NCI-H1694 treated with DMSO at 0.1 percent for 48 hours (cell line): ENCODE results near the gene SCIMP.
"Not testable (repeated sequence)": the region's sequence is repeated elsewhere in the genome, so short reads cannot be mapped to it uniquely, and the experiment has no call there.

Experiments
- DNase-seq: peaks from one replicate; lab custom pipeline; 2025; lab: John Stamatoyannopoulos, UW

Gene SCIMP

DNA sequence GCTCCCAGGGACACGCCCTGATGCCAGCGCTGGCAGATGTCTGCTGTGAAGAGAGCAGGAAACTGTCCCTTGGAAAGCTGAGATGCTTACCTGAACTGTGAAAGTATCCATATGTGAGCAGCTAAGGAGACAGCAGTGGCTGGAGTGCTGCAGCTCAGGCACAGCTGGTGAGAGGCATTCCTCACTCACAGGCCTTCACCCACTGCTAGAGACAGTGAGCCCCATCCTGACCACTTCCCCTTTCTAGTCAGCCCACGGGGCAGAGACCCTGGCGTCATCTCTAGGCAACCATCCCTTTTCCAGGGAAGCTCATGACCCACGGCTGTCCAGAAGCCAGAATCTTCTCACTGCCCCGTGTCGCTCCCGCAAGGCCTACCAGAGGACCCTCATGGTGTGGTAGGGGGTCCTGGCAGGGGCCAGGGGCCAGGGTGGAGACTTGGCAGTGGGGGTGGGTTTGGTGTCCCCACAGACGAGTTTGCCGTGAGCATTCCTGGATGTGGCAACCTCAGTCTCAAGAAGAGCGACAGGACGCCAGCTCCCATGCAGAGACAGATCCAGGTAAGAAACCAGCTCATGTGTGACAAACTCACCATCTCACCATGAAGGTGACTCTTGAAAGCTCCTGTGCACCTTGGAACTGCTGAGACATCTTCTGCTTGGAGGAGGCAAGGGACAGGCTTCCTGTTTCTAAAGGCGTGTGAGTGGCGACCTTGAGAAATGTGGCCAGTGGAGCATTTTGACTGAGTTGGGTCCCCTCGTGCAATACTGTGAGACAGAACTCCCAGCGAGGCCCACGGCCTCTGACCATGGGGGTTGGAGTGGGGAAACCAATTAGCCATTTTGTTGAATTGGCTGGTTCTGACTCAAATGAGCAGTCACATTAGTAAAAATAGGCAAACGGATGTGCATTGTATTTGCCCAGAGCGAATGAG is at the start of gene SCIMP:
TSS of gene SCIMP (minus strand) at position 216 of the 932 bp plus-strand sequence. CDS start at position 111, 105 bp downstream.
- DNase-seq = no peak

DNA sequence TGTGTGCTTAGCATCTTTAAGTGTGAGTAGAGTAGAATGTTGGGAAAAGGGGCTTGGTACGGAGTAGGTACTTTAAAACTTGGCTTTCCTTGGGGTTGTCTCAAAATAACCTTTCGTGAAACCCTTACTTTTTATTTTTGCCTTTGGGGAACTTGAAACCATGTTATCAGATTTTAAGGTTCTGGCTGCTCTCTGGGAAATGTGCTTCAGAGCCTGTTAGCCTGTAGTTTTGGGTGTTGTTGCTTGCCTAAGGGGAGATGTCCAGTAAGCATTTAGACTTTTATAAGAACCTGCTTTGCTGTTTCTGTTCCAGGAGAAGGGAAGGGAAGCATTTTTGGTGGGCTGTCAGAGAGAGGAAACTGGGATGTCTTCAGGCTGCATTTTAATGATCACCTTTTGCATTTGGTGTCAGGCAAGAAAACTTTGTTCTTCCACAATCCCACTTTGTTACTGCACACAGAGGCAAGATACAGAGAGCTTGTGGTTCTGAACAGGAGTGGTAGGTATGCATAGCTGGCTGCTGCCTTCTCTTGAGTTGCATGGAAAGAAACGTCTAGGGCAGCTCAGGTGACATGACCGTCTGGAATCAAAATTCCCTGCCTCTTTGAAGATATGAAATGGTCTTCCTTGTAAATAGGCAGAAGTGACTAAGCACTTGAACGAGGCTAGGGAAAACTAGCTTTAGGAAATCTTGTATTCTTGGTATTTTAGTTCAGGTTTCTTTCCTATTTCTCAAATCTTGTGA is 49.1 kb upstream of the SCIMP start:
- no peak for DNase-seq

DNA sequence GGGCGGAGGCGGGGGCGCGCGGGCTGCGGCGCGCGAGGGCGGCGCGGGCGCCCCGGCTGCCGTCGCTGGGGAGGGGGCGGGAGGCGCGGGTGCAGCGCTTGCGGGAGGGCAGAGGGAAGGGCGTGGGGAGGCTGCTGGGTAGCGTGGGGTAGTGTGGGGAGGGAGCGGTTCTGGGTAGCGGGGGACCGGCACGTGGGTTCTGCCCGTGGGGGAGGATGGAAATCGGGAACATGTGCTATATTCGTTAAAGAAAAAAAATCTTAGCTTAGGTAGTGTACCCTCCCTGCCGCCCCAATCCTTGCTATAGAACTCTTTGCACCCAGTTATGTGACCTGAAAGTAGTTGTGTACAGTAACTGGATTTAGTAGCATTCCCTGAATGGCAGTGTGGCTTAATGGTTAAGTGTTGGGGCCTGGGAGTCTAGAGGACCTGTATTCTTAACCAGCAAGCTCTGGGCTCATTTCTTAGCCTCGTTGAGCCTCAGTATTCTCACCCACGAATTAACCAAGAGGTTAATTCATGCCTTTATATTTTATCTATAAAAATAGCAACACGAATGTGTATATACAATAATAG is 48.1 kb upstream of the SCIMP start:
- peak; percentile 4 for DNase-seq

DNA sequence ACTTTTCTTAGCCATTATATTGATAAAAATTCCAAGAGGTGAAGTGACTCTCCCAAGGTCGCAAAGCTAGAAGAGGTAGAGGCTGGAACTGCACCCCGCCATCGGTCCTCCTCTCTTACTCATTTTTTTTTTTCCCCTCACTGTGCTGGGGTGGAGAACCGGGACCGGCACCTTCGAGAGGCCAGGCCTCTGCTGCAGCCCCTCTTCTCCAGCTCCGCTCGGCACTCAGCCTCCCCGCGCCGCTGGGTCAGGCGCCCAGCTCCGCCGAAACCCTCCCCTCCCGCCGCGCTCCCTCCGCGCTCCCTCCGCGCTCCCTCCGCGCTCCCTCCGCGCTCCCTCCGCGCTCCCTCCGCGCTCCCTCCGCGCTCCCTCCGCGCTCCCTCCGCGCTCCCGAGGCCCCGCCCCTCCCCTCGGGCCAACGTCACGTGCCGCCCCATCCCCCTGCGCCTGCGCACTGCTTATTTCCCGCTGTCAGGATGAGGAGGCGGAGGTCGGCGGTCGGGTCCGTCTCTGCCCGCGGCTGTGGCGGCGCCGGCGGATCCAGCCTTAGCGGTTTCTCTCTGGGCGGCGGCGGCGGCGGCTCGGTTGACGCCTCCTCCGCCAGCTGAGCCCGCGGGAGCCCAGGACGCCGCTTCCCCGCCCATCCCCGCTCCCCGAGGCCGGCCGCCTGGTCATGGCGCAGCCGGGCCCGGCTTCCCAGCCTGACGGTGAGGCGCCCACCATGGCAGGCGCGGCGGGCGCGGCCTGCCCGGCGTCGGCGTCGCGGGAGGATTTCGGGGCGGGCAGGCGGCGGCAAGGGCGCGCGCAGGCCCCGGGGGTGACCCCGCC is 47.4 kb upstream of the SCIMP start, which contains the start of gene RABEP1:
TSS of gene RABEP1 (plus strand) at position 471 of the 828 bp plus-strand sequence. CDS start at position 674, 203 bp downstream.
- peak; percentile 50 for DNase-seq

DNA sequence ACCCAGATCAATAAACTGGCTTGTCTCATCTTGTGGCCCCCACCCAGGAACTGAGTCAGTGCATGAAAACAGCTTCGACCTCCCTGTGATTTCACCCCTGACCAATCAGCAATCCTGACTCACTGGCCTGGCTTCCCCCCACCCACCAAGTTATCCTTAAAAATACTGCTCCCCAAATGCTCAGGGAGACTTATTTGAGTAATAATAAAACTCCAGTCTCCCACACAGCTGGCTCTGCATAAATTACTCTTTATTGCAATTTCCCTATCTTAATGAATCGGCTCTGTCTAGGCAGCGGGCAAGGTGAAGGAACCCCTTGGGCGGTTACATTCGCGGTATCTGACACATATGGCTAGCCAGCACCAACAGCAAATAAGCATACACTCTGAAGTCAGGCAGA is 37.7 kb upstream of the SCIMP start:
- no peak for DNase-seq

DNA sequence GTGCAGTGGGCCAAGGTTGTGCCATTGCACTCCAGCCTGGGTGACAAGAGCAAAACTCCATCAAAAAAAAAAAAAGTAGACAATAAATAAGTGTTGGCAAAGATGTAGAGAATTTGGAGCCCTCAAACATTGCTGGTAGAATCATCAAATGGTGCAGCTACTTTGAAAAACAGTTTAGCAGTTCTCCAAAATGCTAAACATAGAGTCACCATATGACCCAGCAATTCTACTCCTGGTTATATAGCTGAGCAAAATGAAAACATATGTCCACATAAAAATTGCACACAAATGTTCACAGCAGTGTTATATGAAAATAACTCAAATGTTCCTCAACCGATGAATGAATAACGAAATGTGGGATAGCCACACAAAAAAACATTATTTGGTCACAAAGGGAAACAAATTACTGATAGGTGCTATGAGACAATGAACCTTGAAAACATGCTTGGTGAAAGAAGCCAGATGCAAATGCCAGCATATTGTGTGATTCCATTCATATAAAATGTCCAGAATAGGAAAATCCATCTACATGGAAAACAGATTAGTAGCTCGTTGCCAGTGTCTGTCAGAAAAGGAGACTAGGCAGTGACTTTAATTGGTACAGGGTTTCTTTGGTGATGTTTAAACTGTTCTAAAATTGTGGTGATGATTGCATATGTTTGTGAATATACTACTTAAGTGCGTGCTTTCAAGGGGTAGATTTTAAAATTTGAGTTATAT is 34.7 kb upstream of the SCIMP start:
- DNase-seq = no peak

DNA sequence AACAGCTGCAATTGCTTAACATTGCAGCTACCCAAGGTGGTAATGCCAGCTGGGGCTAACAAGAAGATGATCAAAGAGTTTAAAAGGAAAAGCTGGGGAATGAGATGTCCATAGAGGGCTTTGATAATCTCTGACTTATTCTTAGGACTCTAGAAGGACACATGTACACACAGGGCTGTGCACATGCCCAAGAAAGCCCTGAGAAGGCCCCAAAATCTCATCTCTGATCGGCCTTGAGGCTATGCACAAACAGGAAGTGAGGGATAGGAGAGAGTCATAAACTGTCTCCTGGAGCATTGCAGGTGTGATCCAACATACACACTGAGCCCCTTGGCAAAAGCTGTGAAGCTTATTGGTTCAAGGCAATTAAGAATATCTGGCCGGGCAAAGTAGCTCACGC is 30.2 kb upstream of the SCIMP start:
- no peak for DNase-seq

DNA sequence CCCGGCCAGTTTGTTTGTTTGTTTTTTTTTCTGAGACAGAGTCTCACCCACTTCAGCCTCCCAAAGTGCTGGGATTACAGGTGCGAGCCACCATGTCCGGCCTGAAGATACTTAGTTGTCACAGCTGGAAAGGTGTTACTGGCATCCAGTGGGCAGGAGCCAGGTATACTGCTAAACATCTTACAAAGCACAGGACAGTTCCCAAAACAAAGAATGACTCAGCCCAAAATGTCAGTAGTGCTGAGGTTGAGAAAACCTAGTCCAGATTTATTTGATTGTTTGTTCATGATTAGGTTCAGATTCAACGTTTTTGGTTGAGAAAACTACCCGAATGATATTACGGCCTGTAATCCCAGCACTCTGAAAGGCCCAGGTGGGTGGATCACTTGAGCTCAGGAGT is 28.8 kb upstream of the SCIMP start:
- no peak for DNase-seq

DNA sequence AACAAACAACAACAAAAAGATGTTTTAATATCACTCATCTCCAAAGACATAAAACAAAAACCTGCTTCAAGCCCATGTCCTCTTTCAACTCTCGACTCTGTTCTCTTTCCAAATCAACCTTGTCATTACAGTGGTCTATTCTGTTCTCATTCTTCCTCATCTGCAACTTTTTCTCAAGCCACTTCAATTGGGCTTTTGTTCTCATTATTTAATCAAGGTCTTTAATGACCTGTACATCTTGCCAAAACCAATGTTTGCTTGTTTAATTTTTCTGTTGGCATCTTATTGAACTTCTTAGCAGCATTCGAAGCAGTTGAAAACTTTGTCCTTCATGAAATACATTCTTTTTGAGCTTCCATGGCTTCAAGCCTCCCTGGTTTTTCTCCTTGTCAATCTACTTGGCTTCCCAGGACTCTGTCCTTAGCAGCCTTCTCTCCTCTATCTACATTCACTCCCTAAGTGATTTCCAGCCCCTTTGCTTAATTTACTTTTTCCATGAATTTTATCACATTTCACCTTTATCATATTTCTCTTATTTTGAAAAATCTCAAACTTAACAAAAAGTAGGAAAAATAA is 27.8 kb upstream of the SCIMP start:
- no peak for DNase-seq

DNA sequence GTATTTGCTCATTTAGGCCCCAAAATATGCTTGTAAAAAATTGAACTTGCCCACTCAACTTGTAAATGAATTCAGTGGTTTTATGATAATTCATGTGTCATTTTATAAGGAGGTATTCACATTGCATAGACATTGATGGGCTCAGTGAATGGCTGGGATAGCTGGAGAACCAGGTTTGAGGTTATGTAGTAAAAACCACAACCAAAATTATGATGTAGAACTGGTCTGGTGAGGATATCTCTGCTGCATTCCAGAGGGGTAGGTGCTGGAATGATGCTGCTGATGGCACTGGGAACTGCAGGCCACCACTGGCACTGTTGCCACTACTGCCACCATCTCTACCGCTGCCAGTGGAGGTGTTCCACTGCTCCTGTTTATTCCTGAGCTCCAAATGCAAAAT is 25.9 kb upstream of the SCIMP start:
- DNase-seq = no peak

DNA sequence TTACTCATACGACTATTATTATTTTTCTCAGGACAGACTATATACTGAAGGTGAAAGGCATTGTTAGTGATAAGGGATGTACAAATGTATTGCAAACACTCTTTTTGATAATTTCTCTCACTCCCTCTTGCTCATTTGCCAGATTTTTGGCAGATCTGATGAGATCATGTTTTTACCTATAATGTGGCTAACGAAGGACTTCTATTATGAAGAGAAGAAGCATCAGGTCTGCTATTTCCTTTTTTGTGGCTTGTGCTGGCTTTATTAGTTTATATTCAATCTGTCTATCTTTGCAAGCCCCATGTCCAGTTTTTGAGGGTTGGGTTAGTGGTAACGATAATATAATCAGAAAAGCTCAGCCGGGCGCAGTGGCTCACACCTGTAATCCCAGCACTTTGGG is 22.5 kb upstream of the SCIMP start:
- DNase-seq = no peak

DNA sequence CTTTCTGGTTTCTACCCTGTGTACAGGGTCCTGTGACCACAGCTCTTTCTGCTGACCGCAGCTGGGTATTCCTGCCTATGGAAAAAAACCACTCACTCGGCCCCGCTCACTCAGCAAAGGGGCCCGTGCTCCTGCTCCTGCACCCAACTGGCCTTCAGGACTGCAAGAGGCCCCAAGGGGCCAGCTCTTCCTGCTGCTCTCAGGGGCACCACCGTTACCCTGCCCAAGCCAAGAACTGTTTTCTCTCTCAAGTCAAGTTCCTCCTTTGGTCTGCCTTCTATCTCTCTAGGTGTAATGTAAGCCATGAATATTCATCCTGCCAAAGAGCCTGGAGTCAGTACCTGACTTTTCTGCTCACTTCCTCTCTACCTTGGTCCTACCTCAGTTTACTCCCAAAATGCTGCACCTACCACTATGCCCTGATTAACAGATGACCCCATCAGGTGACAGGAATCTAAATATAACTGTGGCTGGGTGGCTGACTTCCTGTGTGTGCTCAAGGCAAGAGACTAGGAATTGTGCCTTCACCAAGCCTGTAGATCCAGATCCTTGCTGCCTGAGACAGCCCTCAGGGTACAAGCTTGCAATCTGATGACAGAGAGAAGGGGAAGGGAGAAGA is 20.4 kb upstream of the SCIMP start:
- DNase-seq = no peak

DNA sequence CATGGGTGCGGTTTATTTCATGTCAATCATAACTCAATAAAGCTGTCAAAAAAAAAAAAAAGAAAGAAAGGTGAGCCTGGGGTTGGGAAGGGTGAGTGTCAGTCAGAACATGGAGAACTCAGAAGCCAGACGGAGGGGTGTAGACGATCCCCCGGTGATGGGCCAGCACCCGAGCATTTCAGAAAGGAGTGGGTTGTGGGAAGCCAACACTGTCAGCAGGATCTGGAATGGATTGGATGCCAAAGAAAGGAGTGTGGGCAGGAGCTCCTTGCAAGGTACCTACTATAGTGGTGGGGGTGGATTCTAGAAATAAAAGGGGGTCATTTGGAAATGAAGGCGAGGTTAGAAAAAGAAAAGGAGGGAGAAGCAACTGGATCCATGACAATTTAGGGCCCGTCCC is 19.8 kb upstream of the SCIMP start:
- DNase-seq = no peak

DNA sequence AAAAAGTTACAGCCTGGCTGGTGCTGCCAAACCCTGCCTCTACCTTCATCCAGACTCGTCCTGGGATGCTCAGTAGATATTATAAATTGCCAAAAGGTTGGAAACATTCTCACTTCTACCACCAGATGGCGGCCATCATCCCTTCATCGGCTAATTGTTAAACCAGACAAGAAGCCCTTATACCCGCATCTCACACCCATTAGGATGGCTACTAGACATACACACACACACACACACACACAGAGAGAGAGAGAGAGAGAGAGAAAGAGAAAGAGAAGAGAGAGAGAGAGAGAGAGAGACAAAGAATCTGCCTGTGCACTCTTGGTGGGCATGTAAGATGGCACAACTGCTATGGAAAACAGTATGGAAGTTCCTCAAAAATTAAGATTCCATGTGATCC is 15.0 kb upstream of the SCIMP start:
- DNase-seq = peak; percentile 75

DNA sequence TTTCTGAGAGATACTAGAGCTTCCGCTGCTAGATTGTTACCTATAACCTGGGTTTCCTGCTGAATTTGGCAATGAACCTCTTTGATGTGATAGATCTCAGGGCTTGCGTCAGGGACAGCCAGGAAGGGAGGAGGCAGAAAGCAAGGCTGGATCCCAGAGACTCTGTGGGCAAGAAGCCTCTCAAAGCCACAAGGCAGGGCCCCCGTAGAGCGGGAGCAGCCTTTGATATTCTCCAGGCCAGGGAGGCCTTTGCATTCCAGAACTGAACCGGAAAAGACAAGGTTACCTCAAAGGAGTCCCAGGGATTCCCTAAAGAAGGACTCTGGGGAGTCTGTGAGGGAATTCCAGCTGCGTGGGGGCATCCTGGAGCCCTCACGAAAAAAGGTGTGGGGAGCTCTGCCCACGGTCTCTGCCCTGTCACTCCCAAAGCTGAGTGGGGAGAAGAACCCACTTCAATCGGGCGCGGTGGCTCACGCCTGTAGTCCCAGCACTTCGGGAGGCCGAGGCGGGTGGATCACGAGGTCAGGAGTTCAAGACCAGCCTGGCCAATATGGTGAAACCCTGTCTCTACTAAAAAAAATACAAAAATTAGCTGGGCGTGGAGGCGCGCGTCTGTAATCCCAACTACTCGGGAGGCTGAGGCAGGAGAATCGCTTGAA is 14.3 kb upstream of the SCIMP start:
- no peak for DNase-seq

DNA sequence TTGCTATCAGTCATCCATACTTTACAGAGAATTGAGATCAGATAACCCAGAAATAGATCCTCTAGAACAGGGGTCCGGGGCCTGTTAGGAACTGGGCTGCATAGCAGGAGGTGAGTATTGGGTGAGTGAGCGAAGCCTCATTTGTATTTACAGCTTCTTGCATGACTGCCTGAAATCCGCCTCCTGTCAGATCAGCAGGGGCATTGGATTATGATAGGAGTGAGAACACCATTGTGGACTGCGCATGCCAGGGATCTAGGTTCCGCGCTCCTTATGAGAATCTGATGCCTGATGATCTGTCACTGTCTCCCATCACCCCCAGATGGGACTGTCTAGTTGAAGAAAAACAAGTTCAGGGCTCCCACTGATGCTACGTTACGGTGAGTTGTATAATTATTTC is 13.0 kb upstream of the SCIMP start:
- DNase-seq = no peak

DNA sequence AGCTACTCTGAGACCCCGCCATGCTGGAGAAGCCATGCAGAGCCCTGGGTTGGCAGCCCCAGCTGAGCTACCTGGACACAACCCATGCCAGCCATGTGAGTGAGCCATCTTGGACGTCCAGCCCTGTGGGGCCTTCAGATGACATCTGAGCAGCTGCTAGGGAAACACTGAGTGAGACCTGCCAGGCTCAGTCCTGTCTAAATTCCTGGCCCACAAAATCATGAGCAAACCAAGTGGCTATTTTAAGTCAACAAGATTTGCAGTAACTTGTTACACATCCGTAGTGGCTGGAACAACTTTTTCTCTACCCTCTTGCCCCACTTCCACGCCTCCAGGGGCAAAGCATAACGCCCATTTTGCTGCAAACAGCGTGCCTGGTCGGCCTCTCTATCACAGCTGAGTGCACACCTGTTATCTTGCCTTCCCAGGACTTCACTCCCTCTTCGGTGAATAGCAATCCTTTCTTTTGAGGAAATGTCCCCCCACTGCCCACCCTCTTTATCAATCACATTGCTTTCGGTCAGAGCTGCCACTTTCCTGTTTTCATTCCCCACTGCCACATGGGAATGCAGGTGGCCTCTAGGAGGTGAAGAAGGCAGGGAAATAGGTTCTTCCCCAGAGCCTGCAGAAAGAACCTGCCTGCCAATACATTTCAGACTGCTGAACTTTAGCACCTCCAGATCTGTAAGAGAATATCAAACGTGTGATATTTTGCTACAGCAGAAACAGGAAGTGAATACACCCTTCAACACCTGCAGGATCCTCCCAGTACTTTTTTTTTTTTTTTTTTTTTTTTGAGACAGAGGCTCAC is 7.4 kb upstream of the SCIMP start:
- DNase-seq = no peak

DNA sequence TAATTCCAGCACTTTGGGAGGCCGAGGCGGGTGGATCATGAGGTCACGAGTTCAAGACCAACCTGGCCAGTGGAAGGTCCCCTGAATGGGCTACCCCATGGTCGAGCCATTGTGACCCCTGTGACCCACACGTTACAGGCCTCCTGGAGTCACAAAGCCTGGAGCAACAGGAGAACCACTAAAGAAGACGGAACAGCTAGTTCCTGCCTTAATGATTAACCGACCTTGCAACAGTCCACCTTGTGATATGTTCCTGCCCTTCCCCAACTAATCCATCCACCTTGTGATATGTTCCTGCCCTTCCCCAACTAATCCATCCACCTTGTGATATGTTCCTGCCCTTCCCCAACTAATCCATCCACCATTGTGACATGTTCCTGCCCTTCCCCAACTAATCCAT is 5.1 kb upstream of the SCIMP start:
- not testable (repeated sequence) for DNase-seq

DNA sequence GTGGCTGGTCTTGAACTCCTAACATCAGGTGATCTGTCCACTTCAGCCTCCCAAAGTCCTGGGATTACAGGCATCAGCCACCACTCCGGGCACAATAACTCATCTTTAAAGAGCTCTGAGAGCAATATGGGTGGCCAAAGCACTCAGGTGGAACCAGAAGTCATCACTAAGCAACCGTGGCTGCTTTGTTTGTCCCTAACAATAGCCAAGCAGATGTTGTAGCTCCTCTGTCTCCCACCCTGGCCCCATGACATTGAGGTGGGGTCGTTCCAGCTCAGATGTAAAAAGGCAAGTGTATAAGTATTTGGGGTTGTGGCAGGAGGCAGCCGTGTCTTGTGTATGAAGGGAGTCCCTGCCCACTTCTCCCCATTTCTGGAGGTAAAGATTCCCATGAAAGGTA is 3.7 kb upstream of the SCIMP start:
- no peak for DNase-seq
